ENCODE data around the gene FHIT.

The FHIT gene

GRCh38 chr3:59777066-59777465 is 1474.2 kb downstream of the FHIT start:
- no peak for TF ChIP-seq CTCF (IDR thresholded peaks at IDR 0.05; ENCODE audit: low read depth, low read length, missing control alignments)
- DNase-seq (ENCODE audit: low read depth), result no peak
- no peak overlapping the region for H3K4me3 ChIP-seq (ENCODE audit: low read depth, low read length)

GRCh38 chr3:59775761-59776325 is 1475.4 kb downstream of the FHIT start:
- no peak for TF ChIP-seq CTCF (IDR thresholded peaks at IDR 0.05; ENCODE audit: low read depth, low read length, missing control alignments)
- no peak overlapping the region for H3K4me3 ChIP-seq (ENCODE audit: low read depth, low read length)
- no peak for DNase-seq (ENCODE audit: low read depth)

GRCh38 chr3:59775106-59775505 is 1476.1 kb downstream of the FHIT start:
- no peak for DNase-seq (ENCODE audit: low read depth)
- no peak for TF ChIP-seq CTCF (IDR thresholded peaks at IDR 0.05; ENCODE audit: low read depth, low read length, missing control alignments)
- no peak overlapping the region for H3K4me3 ChIP-seq (ENCODE audit: low read depth, low read length)

- TF ChIP-seq CTCF (IDR thresholded peaks at IDR 0.05; ENCODE audit: low read depth, low read length, missing control alignments), result no peak
- DNase-seq (ENCODE audit: low read depth), result no peak
- H3K4me3 ChIP-seq (ENCODE audit: low read depth, low read length), result no peak overlapping the region
Observed at GRCh38 chr3:59774634-59775033, 1476.6 kb downstream of the FHIT start.

- DNase-seq (ENCODE audit: low read depth), result no peak
- no peak overlapping the region for H3K4me3 ChIP-seq (ENCODE audit: low read depth, low read length)
- no peak for TF ChIP-seq CTCF (IDR thresholded peaks at IDR 0.05; ENCODE audit: low read depth, low read length, missing control alignments)
Observed at GRCh38 chr3:59774000-59774399, 1477.3 kb downstream of the FHIT start.

- TF ChIP-seq CTCF (IDR thresholded peaks at IDR 0.05; ENCODE audit: low read depth, low read length, missing control alignments), result no peak
- no peak for DNase-seq (ENCODE audit: low read depth)
- no peak overlapping the region for H3K4me3 ChIP-seq (ENCODE audit: low read depth, low read length)
Observed at GRCh38 chr3:59772416-59773408, 1478.5 kb downstream of the FHIT start.
